Measurements from ENCODE around the gene ZNF628.

The ZNF628 gene

DNA sequence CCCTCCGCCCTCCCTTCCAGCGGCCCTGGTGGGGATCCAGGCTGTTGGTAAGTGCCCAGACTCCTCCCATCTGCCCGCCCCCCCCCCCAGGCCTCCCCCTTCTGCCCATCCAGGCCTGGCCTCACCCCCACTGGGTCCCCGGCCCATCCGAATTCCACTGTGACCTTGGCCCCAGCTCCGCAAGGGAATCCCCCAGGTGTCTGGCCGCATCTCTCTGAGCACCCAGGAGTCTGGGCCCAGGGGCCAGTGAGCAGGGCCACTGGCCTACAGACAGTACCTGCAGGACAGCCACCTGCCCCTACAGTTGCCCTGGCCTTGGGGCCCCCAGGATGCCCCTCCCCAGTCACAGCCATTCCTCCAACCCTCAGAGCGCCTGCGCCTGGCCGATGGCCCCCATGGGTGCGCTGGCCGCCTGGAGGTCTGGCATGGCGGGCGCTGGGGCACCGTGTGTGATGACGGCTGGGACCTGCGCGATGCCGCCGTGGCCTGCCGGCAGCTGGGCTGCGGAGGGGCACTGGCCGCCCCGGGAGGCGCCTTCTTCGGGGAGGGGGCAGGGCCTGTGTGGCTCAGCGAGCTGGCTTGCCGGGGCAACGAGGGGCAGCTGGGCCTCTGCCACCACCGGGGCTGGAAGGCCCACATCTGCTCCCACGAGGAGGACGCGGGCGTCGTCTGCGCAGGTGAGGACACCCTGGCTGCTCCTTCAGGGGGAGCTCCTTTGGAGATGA lies 12.7 kb downstream of the ZNF628 start:
- no peaks in the 10 kb centered on the region for H3K36me3 ChIP-seq (ENCODE audit: insufficient read depth)
- no peaks in the 10 kb centered on the region for H3K79me2 ChIP-seq (ENCODE audit: insufficient read depth, low read depth)
- H3K27ac ChIP-seq, result no peak overlapping the region
- TF ChIP-seq, protein P1, sequence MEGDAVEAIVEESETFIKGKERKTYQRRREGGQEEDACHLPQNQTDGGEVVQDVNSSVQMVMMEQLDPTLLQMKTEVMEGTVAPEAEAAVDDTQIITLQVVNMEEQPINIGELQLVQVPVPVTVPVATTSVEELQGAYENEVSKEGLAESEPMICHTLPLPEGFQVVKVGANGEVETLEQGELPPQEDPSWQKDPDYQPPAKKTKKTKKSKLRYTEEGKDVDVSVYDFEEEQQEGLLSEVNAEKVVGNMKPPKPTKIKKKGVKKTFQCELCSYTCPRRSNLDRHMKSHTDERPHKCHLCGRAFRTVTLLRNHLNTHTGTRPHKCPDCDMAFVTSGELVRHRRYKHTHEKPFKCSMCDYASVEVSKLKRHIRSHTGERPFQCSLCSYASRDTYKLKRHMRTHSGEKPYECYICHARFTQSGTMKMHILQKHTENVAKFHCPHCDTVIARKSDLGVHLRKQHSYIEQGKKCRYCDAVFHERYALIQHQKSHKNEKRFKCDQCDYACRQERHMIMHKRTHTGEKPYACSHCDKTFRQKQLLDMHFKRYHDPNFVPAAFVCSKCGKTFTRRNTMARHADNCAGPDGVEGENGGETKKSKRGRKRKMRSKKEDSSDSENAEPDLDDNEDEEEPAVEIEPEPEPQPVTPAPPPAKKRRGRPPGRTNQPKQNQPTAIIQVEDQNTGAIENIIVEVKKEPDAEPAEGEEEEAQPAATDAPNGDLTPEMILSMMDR (conservative IDR thresholded peaks at IDR 0.05; ENCODE audit: low read depth, low read length), result no peak
- no peak overlapping the region for H3K9ac ChIP-seq
- H4K20me1 ChIP-seq (ENCODE audit: insufficient read depth), result no peaks in the 10 kb centered on the region
- H3K4me1 ChIP-seq (ENCODE audit: low read depth, poor library complexity, severe bottlenecking), result no peaks in the 10 kb centered on the region
- no peak overlapping the region for H3K4me2 ChIP-seq
- no peak overlapping the region for H3K4me3 ChIP-seq (IDR thresholded peaks at IDR 0.05; ENCODE audit: insufficient read depth, low read depth, low read length)
- H3K27me3 ChIP-seq (ENCODE audit: insufficient read depth, low read depth), result peaks cover 65% of the 10 kb centered on the region; the same call in 1 of the 2 replicates
- no peak overlapping the region for H2AFZ ChIP-seq (ENCODE audit: low read depth)

DNA sequence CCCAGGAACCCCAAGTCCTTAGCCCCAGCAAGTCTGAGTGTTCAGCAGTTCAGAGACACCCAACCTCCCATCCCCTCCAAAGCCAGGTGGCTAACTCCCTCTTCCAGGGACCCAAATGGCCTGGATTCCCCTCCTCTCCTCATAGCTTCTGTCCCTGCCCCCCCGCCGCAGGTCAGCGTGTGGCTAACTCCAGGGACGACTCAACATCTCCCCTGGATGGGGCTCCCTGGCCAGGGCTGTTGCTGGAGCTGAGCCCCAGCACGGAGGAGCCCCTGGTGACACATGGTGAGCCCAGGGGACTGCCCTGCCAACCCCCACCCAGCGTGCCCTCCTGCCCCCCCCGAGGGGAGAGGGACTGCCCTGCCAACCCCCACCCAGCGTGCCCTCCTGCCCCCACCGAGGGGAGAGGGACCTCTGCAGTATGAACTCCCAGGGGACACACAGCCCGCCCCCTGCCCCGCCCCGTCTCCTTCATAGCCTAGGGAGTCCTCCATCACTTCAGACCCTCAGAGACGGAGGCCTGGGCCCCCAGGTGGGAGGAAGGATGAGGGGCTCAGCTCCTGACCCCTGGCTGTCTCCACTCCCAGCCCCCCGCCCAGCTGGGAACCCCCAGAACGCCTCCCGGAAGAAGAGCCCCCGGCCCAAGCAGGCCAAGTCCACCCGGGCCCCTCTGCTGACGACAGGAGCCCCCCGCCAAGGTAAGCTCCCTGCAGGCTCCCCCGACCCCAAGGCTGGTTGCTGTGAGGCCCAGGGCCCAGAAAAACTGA lies 13.5 kb downstream of the ZNF628 start:
- no peak overlapping the region for H3K9ac ChIP-seq
- TF ChIP-seq, protein P1 (conservative IDR thresholded peaks at IDR 0.05; ENCODE audit: low read depth, low read length), result no peak
- H3K4me1 ChIP-seq (ENCODE audit: low read depth, poor library complexity, severe bottlenecking), result no peaks in the 10 kb centered on the region
- H3K4me3 ChIP-seq (IDR thresholded peaks at IDR 0.05; ENCODE audit: insufficient read depth, low read depth, low read length), result no peak overlapping the region
- H3K27ac ChIP-seq, result no peak overlapping the region
- H3K27me3 ChIP-seq (ENCODE audit: insufficient read depth, low read depth), result peaks cover 72% of the 10 kb centered on the region; the same call in 1 of the 2 replicates
- no peaks in the 10 kb centered on the region for H3K79me2 ChIP-seq (ENCODE audit: insufficient read depth, low read depth)
- H4K20me1 ChIP-seq (ENCODE audit: insufficient read depth), result no peaks in the 10 kb centered on the region
- H3K4me2 ChIP-seq, result no peak overlapping the region
- H2AFZ ChIP-seq (ENCODE audit: low read depth), result no peak overlapping the region
- H3K36me3 ChIP-seq (ENCODE audit: insufficient read depth), result no peaks in the 10 kb centered on the region

DNA sequence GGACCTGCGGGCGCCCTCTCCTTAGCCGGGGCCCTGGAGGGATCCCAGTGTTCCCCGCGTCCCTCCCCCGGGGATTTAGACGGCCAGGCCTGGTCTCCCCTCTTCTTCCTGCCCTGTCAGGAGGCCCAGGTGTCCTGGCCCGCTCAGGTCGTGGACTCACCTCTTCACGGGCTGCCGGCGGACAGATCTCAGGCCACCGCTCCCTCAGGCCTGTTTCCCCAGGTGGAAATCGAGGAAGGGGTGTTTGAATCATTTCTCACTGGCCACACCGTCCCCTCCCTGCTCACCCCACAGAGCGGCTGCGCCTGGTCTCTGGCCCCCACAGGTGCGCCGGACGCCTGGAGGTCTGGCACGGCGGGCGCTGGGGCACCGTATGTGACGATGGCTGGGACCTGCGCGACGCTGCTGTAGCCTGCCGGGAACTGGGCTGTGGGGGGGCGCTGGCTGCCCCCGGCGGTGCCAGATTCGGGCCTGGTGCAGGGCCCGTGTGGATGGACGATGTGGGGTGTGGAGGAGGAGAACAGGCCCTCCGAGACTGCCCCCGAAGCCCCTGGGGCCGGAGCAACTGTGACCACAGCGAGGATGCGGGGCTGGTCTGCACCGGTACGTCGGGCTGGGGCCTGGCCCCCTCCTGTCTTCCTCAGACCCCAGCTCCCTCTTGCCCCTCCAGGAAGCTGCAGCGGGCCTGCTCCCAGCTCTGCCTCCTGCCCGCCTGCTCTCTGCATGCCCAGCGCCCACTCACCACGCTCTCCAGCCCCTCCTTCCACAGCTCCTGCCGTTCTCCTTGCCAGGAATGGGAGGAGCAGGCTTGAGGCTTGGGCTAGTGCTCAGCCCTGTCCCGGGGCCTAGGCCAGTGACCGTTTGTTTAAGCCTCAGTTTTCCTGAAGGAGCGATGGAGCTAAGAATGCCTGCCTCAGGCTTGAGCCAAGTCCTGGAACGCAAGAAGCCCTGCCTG lies 14.3 kb downstream of the ZNF628 start:
- Histone ChIP-seq H3K36me3 (ENCODE audit: insufficient read depth) (no peaks in the 10 kb centered on the region), H3K27me3 (ENCODE audit: insufficient read depth, low read depth) (peaks cover 77% of the 10 kb centered on the region), H3K27ac (no peak overlapping the region), H3K4me1 (ENCODE audit: low read depth, poor library complexity, severe bottlenecking) (no peaks in the 10 kb centered on the region), H2AFZ (ENCODE audit: low read depth) (no peak overlapping the region), H3K79me2 (ENCODE audit: insufficient read depth, low read depth) (no peaks in the 10 kb centered on the region), H4K20me1 (ENCODE audit: insufficient read depth) (no peaks in the 10 kb centered on the region), H3K4me3 (IDR thresholded peaks at IDR 0.05; ENCODE audit: insufficient read depth, low read depth, low read length) (no peak overlapping the region), H3K9ac (no peak overlapping the region), H3K4me2 (no peak overlapping the region)
- TF ChIP-seq, protein P1 (conservative IDR thresholded peaks at IDR 0.05; ENCODE audit: low read depth, low read length), result no peak

DNA sequence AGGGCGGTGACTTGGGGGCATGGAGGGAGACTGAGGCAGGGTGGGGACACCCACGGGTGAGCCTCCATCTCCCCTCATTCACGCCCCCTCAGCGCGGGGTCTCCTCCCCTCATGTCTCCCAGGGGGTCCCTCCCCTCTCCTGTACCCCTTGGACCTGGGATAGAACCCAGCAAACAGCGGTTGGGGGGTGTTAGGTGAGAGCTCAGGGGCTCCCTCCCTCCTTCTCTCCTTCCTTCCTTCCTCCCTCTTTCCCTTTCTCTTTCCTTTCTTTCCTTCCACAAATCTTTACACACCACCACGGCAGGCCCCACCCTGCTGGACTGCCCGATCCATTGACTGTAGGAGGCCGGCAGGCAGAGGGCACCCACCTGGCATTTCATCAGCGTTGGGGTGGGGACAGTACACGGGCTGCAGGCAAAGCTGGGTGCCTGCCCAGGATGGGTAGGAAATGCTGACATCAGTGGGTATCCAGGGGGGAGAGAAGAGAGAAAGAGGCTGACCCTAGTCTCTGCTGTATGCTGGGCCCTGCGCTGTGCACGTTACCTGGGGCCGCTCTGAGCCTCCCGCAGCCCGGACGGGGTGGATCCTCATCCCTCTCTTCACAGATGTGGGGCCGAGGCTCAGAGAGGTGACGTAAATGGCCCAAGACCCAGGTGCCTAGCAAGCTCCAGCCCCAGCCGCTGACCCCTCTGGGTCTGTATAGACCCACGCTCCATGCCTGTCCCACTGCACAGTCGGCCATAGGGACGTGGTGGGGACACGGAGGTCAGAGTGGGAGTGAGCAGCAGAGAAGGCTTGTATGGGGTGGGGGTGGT lies 15.3 kb downstream of the ZNF628 start:
- H3K36me3 ChIP-seq (ENCODE audit: insufficient read depth), result no peaks in the 10 kb centered on the region
- no peaks in the 10 kb centered on the region for H4K20me1 ChIP-seq (ENCODE audit: insufficient read depth)
- no peak overlapping the region for H2AFZ ChIP-seq (ENCODE audit: low read depth)
- peaks cover 84% of the 10 kb centered on the region for H3K27me3 ChIP-seq (ENCODE audit: insufficient read depth, low read depth)
- H3K4me2 ChIP-seq, result no peak overlapping the region
- H3K79me2 ChIP-seq (ENCODE audit: insufficient read depth, low read depth), result no peaks in the 10 kb centered on the region
- H3K9ac ChIP-seq, result no peak overlapping the region
- H3K27ac ChIP-seq, result no peak overlapping the region
- TF ChIP-seq, protein P1 (conservative IDR thresholded peaks at IDR 0.05; ENCODE audit: low read depth, low read length), result no peak
- no peaks in the 10 kb centered on the region for H3K4me1 ChIP-seq (ENCODE audit: low read depth, poor library complexity, severe bottlenecking)
- H3K4me3 ChIP-seq (IDR thresholded peaks at IDR 0.05; ENCODE audit: insufficient read depth, low read depth, low read length), result no peak overlapping the region
